ENCODE measurements around the gene SMYD3. TPM values are rescaled to one million over a fixed set of nuclear protein-coding genes. Genes with fewer than 3 reads are reported as not detected.

SMYD3 gene
- total and polyA plus RNA-seq, 2 donors (not counting 1 experiment from before 2014, with no cell fraction given) = 9.7 to 37.2 TPM

DNA sequence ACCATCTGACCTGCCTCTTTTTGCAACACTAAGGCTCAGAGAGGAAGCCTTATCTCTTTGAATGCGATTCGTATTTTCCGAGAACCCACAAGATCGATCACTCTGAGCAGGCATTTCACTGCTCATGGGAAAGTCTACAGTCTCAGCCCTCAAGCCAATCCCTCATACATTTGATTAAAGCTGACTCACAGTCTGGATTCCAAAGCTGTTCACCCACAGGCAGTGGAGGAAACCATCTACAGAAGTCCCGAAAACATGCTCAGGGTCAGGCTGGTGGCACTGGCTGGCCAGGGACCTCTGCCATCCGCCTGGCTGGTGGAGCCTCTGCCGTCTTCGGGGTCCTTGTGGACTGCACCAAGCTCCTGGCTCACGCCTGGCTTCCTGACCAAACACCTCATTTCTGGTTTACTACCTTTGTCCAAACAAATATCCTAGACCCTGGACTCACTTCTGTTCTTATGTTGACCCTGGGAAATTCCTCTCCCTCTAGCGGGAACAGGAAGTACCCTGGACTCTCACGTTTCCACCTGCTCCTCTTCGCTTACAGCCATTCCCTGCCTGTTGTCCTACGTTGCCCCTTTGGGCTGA lies 650.0 kb downstream of the SMYD3 start:
- Mint-ChIP-seq H3K4me1 (no peaks in the 10 kb centered on the region), H3K9me3 (ENCODE audit: insufficient read depth) (no peaks in the 10 kb centered on the region), H3K27me3 (no peaks in the 10 kb centered on the region), H3K4me3 (no peak overlapping the region), H3K27ac (no peak overlapping the region)
- ATAC-seq (ENCODE audit: low read depth) (no peak), DNase-seq (no peak)
- TF ChIP-seq EZH2 (IDR thresholded peaks at IDR 0.05; ENCODE audit: borderline replicate concordance, insufficient read depth, low read depth, low read length, poor library complexity, severe bottlenecking) = no peak
- TF ChIP-seq, protein P1, sequence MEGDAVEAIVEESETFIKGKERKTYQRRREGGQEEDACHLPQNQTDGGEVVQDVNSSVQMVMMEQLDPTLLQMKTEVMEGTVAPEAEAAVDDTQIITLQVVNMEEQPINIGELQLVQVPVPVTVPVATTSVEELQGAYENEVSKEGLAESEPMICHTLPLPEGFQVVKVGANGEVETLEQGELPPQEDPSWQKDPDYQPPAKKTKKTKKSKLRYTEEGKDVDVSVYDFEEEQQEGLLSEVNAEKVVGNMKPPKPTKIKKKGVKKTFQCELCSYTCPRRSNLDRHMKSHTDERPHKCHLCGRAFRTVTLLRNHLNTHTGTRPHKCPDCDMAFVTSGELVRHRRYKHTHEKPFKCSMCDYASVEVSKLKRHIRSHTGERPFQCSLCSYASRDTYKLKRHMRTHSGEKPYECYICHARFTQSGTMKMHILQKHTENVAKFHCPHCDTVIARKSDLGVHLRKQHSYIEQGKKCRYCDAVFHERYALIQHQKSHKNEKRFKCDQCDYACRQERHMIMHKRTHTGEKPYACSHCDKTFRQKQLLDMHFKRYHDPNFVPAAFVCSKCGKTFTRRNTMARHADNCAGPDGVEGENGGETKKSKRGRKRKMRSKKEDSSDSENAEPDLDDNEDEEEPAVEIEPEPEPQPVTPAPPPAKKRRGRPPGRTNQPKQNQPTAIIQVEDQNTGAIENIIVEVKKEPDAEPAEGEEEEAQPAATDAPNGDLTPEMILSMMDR (IDR thresholded peaks at IDR 0.05) = no peak
- ChIA-PET POLR2A (no interaction called here), CTCF (no interaction called here)
- Histone ChIP-seq H3K27me3 (replicated peaks in 1 of 4; ENCODE audit: control extremely low read depth in 1 of 4, control insufficient read depth in 3 of 4, insufficient read depth in 4 of 4, low read length in 3 of 4) (no peaks in the 10 kb centered on the region), H3K4me2 (replicated peaks; ENCODE audit: low read depth, low read length, poor library complexity, severe bottlenecking) (no peak overlapping the region), H3K27ac (ENCODE audit: low read length in 2 of 2) (no peak overlapping the region), H3K9me3 (ENCODE audit: control extremely low read depth in 1 of 3, control insufficient read depth in 2 of 3, insufficient read depth in 1 of 3, low read length in 2 of 3) (peaks cover 0 to 3% (median 0%) of the 10 kb centered on the region in 3 donors), H3K4me3 (ENCODE audit: control extremely low read depth in 1 of 5, extremely low read depth in 1 of 5, insufficient read depth in 1 of 5, low read depth in 2 of 5, low read length in 4 of 5) (no peak overlapping the region), H2AFZ (ENCODE audit: insufficient read depth, low read depth, low read length, poor library complexity, severe bottlenecking) (no peak overlapping the region), H4K20me1 (ENCODE audit: control insufficient read depth, insufficient read depth, low read length, poor library complexity, severe bottlenecking) (no peaks in the 10 kb centered on the region), H3K36me3 (replicated peaks in 1 of 2; ENCODE audit: control extremely low read depth in 1 of 2, control insufficient read depth in 1 of 2, extremely low read depth in 1 of 2, insufficient read depth in 2 of 2, low read length in 1 of 2) (no peaks in the 10 kb centered on the region), H3K4me1 (ENCODE audit: control insufficient read depth in 2 of 2, insufficient read depth in 2 of 2, low read length in 2 of 2) (no peaks in the 10 kb centered on the region), H3K79me2 (ENCODE audit: control insufficient read depth, insufficient read depth, low read length) (no peaks in the 10 kb centered on the region), H3K9ac (ENCODE audit: low read length) (no peak overlapping the region)
- intact Hi-C loops (cut with micrococcal nuclease) = no loop called here
- WGBS (ENCODE audit: insufficient coverage) = 97% methylated on average over 13 of the region's 13 CpGs

DNA sequence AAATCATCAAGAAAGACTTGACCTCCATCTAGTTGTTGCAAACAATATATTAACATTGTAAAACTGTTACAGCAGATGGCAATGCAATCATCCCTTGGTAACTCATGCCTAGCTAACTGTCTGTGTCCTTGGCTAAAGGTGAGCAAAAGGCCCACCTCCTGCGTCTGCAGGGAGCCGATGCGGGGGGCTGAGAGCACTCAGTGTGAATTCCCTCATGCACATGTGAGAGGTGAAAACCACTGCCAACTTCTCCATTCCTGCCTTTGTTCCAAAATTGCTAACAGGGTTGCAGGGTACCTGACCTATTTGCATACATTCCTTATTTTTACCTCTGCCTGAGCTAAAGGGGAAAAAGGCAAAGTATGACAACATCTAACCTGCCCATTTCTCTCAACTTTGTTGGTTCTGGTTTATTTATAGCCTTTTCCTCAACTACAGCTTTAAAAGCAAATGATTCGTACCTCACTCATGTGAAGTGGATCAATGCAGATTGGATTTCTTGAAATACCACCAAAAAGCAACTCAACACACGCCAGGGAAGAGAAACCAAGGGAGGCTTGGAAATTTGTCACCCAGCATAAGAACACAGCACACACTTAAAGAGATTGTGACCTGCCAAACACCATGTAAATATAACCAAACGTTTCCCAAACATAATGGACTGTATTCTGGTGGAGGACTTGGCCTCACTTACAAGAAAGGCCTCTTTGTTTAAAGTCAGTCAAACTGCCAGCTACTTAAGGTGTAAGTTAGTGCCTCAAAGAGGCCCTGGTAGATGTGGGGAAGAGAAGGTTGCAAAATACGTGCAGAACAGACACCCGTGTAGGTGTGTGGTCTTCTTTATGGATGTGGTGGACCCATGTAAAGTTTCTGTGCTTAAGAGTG lies 651.0 kb downstream of the SMYD3 start:
- no peak for ATAC-seq (ENCODE audit: low read depth)
- Mint-ChIP-seq H3K27me3 (no peaks in the 10 kb centered on the region), H3K27ac (no peak overlapping the region), H3K9me3 (ENCODE audit: insufficient read depth) (no peaks in the 10 kb centered on the region), H3K4me3 (no peak overlapping the region), H3K4me1 (no peaks in the 10 kb centered on the region)
- Histone ChIP-seq H4K20me1 (ENCODE audit: control insufficient read depth, insufficient read depth, low read length, poor library complexity, severe bottlenecking) (no peaks in the 10 kb centered on the region), H3K4me1 (ENCODE audit: control insufficient read depth in 2 of 2, insufficient read depth in 2 of 2, low read length in 2 of 2) (no peaks in the 10 kb centered on the region), H3K4me2 (replicated peaks; ENCODE audit: low read depth, low read length, poor library complexity, severe bottlenecking) (no peak overlapping the region), H2AFZ (ENCODE audit: insufficient read depth, low read depth, low read length, poor library complexity, severe bottlenecking) (no peak overlapping the region), H3K36me3 (replicated peaks in 1 of 2; ENCODE audit: control extremely low read depth in 1 of 2, control insufficient read depth in 1 of 2, extremely low read depth in 1 of 2, insufficient read depth in 2 of 2, low read length in 1 of 2) (peaks cover 0 to 4% of the 10 kb centered on the region in 2 experiments), H3K9ac (ENCODE audit: low read length) (no peak overlapping the region), H3K9me3 (ENCODE audit: control extremely low read depth in 1 of 3, control insufficient read depth in 2 of 3, insufficient read depth in 1 of 3, low read length in 2 of 3) (peaks cover 0 to 3% (median 0%) of the 10 kb centered on the region in 3 donors), H3K4me3 (ENCODE audit: control extremely low read depth in 1 of 5, extremely low read depth in 1 of 5, insufficient read depth in 1 of 5, low read depth in 2 of 5, low read length in 4 of 5) (no peak overlapping the region), H3K79me2 (ENCODE audit: control insufficient read depth, insufficient read depth, low read length) (no peaks in the 10 kb centered on the region), H3K27me3 (replicated peaks in 1 of 4; ENCODE audit: control extremely low read depth in 1 of 4, control insufficient read depth in 3 of 4, insufficient read depth in 4 of 4, low read length in 3 of 4) (no peaks in the 10 kb centered on the region), H3K27ac (ENCODE audit: low read length in 2 of 2) (no peak overlapping the region)
- CTCF ChIA-PET = no interaction called here
- no peak for DNase-seq
- POLR2A ChIA-PET = no interaction called here
- WGBS (ENCODE audit: insufficient coverage) = 97% methylated on average over 3 of the region's 8 CpGs
- TF ChIP-seq, protein P1 (IDR thresholded peaks at IDR 0.05) = no peak
- TF ChIP-seq EZH2 (IDR thresholded peaks at IDR 0.05; ENCODE audit: borderline replicate concordance, insufficient read depth, low read depth, low read length, poor library complexity, severe bottlenecking) = no peak
- intact Hi-C loops (cut with micrococcal nuclease) = no loop called here
